Embryonic facial prominence (tissue), 1 donor: ENCODE data around the gene HTRA3.

Source experiments
- DNase-seq: peaks from one replicate; pipeline ENCODE4 v3.0.0-alpha.2; 2016; ENCODE audit errors: extremely low spot score

Gene HTRA3

DNA sequence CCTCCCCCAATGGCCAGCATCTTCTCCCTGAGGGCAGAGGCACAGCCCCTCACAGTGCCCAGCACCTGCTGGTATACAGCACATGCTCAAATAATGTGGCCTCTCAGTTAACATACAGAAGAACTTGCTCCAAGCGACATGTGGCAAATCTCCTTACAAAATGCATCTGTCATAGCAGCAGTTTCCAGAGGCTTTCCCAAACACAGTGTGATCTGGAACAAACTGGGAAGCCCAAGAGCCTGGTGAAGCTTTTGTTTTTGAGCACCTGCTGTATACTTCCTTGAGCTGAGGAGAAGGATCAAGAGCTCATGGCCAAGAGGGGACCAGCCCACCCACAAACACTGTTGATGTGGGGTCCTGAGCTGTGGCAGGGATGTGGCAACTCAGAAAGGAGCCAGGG, 34.8 kb upstream of the HTRA3 start:
- no peak for DNase-seq

DNA sequence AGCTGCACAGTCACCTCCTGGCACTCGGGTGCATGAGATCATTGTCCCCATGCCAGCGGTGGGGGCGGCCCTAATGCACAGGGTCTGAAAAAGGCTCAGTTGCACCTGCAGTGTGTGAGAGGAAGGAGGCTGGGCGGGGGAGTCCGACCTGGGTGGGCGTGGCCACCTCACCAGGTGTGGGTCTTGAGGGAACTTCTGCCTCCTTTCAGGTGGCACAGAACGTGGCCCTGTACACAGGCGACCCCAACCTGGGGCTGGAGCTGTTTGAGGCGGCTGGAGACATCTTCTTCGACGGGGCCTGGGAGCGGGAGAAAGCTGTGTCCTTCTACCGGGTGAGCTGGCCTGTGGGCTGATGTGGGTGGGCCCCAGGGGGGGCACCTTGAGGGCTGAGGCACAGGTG, 34.3 kb upstream of the HTRA3 start:
- DNase-seq, result no peak

DNA sequence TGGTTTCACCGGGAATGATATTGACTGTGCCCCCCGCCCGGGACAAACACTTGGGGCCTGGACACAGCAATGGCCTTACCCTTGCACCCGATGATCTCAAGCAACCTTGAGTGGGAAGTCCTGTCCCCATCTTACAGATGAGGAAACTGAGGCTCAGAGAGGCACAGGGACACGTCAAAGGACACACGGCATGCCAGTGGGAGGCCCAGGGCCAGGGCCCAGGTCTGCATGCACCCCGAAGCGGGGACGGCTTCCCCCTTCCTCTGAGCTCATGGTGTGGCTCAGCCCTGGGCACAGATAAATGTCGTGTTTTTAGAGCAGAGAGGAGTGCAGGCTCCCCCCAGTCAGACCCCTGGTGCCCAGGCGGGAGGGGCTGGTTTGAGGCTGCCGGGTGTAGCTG, 33.9 kb upstream of the HTRA3 start:
- DNase-seq, result no peak

DNA sequence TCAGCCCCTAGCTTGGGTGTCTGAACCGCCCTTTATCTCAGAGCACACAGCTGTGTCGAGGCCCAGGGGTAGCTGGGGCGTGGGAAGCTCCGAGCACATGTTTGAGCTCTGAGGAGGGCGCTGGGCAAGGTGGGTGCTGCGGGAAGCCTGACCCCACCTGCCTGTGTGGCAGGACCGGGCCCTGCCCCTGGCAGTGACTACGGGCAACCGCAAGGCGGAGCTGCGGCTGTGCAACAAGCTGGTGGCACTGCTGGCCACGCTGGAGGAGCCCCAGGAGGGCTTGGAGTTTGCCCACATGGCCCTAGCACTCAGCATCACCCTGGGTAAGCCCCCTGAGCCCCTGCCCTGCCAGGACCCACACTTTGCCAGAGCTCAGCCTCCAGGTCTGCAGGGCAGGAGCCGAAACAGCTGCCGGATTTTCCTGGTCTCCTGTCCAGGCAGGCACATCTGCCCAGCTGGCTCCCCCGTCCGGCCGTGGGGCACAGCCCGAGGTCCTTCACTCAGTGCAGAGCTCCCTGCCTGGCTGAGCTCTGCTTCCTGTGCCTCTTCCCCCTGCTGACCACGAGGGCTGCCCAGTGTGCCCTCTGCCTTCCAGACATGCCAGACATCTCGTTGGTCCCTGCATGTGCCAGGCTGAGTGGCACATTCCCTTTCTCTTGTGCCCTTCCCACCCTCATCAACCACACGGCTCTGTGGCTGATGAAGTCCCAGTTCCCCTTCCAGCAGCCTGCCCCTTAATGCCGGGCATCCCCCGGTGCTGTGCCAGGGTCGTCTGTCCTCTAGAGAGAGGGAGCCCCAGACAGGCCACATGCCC, 33.2 kb upstream of the HTRA3 start:
- DNase-seq, result no peak

DNA sequence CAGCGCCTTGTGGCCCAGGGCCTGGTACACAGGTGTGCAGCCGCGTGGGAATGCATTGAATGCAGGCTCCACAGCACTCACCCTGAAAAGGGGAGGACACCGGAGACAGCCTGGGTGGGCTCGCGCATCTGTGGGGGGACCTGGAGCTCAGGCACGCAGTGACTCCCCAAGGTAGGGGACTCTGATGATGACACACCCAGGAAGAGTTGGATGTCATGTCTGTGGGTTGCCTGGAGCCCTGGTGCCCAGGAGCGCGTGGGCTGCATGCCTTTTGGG, 32.7 kb upstream of the HTRA3 start:
- DNase-seq, result no peak

DNA sequence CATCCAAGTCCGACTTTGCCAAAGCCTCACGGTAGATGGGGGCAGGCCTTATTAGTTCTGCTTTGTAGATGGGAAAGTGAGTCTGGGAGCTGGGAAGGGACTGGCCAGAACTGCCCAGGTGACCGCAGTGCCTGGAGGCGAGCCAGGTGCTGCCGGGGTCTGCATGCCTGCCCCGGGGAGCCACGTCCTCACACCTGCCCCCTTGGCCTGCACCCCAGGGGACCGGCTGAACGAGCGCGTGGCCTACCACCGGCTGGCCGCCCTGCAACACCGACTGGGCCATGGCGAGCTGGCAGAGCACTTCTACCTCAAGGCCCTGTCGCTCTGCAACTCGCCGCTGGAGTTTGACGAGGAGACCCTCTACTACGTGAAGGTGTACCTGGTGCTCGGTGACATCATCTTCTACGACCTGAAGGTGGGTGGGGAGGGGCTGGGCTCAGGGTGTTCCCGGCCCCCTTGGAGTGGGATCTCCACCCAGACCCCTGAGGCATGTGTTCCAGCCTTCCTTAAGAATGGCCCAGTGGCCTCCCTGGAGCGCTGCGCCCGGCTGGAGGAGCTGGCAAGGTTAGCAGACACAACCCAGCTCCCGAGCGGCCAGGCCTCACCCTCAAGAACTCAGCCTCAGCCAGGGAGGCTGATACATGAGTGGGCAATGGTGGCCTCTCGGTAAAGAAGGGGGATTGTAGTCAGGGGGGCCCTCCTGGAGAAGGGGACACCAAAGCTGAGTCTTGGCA, 32.1 kb upstream of the HTRA3 start:
- no peak for DNase-seq

DNA sequence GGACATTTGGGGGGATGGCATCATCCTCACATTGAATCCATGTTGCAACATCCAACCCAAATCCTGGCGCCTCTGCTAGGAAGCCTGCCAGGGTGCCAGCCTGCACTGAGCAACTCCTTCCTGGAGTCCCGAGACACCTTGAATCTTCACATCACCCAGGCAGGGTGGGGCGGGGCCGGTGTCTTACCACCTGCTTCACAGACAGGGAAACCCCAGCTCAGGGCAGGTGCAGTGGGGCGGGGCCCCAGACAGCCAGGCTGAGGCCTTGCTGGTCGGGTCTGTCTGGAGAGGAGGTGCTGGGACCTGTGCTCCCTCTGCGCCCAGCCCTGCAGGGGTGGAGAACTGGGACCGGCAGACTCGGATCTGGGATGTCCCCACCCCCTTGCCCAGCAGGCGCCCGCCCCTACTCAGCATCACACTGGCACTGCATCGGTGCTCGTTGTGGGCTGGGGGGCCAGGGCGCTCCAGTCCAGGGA, 31.5 kb upstream of the HTRA3 start:
- no peak for DNase-seq

DNA sequence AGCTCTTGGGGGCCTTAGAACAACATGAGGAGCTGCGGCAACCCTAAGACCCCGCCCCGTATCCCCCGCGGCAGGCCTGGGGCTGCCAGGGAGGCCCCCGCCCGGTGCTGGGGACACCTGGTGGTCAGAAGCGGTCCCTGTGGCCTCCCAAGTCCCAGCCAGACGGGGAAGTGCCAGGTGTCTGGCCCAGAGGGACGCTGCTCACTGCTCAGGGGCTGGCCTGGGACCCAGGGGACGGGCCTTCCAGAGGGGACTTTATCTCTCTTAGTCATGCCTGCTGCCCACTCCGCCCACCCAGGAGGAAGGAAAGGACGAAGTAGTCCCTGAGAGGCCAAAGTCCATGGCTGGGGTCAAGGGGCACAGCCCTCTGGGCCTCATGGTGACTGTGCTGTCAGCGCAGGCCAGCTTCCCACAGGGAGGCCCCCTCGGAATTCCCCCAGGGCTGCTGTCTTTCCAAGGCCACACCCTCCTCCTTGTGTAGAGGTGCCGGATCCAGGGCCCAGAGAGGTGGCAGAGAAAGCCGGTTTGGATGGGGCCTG, 31.0 kb upstream of the HTRA3 start:
- DNase-seq, result no peak

DNA sequence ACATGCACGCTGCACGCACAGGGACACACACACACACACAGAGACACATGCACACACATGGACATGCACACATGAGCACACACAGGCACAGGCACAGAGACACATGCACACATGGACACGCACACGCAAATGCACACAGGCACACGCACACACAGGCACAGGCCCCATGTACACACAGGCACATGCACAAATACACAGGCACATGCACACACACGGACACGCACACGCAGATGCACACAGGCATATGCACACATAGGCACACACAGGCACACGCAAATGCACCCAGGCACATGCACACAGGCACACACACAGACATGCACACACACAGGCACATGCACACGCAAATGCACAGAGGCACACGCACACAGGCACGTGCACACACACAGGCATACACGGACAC, 30.3 kb upstream of the HTRA3 start:
- no peak for DNase-seq

DNA sequence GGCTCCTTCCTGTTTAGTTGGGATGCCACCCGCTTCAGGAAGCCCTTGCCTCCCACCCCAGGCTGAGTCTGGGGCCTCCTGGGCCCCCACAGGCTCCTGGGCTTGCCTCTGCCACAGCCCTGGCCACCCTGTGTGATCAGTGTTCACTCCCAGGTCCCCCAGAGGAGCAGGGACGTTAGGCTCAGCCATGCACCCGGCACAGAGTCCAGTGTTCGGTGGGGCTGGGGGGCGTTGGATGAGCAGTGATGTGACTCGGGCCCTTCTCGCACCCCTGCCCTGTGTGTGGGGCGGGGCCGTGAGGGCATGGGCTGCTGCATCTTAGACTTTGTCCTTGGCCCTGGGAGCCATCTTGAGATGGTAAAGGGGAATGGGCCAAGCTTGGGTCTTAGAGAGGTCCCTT, 29.9 kb upstream of the HTRA3 start:
- no peak for DNase-seq

DNA sequence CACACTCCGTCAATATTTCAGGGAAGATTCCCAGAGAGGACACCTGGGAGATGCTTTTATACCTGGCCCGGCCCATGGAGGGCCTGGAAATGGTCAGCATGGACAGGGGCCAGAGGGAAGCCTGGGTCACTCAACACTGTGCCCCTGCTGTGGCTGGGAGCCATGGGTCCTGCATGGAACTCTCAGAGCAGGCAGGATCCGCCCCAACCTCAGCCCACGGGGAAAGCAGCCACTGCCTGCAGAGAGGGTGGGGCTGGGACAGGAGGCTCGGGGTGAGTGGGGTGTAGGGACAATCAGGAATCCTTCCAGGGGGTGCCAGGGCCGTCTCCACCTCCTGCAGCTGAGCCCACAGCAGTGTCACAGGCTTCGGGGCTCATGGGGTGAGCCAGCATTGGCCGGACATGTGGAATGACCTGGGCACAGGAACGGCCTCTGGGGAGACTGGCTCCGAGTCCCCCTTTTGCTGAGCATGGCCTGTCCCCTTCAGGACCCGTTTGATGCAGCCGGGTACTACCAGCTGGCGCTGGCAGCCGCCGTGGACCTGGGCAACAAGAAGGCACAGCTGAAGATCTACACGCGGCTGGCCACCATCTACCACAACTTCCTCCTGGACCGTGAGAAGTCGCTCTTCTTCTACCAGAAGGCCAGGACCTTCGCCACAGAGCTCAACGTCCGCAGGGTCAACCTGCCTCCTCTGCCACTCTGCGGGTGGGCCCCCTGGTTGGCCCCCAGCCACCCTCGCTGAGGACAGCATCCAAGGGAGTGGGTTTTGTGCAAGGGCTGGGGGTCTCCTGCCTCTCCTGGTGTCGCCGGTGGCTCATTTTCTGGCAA, 29.1 kb upstream of the HTRA3 start:
- no peak for DNase-seq

DNA sequence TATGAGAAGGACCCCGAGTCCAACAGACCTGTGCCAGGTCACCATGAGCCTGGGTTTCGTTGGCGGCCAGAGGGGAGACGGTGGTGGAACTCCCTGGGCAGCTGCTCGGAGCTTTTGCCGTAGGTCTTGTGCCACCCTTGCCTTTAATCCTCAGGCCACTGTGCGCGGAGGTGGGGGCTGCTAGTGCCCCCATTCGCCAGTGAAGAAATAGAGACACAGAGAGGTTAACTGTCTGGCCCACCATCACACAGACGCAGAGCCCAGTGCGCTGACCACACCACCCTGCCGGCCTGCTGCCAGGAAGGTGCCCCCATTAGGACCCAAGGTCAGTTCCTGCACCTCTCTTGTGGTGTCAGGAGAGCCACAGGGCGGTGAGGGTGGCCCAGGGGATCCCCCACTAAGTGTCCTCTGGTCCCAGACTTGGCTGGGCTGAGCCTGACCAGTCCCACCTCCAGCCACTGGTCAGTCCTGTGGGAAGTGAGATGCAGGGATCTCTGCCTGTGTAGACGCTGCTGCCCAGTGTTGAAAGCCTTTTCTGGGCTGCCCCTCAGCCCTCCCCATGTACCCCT, 28.3 kb upstream of the HTRA3 start:
- no peak for DNase-seq

DNA sequence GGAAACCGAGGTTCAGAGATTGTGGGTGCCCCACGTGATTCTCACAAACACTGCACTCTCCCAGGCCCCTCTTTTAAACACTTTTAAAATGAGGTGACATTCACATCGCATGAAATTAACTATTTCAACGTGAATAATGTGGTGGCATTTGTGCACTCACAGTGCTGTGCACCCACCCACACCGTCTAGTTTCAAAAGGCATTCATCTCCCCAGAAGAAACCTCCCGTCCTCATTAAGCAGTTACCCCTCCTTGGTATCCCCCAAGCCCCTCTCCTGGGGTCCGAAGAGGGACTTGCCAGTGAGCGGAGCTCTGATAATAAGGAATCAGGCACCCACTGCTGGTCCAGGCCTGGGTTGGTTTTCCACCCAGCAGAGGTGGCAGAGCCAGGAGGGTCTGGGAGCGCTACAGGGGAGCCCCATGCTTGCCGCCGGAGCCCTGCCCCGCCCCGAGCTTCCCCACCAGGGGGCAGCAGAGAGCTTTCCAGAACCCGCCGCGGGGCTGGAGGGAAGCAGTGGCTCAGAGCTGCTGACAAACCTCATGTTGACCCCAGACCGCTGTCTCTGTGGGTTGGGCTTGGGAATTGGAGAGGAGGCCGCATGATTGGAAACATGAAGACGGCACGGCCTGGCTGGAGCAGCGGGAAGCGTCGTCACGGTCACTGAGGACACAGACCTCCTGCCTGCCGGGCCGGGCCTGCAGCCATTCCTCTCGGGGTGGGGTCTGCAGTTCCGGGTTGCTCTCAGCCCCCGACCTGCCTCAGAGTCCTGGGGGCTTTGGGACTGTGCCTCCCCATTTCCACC, 27.5 kb upstream of the HTRA3 start:
- peak; percentile 71 for DNase-seq

DNA sequence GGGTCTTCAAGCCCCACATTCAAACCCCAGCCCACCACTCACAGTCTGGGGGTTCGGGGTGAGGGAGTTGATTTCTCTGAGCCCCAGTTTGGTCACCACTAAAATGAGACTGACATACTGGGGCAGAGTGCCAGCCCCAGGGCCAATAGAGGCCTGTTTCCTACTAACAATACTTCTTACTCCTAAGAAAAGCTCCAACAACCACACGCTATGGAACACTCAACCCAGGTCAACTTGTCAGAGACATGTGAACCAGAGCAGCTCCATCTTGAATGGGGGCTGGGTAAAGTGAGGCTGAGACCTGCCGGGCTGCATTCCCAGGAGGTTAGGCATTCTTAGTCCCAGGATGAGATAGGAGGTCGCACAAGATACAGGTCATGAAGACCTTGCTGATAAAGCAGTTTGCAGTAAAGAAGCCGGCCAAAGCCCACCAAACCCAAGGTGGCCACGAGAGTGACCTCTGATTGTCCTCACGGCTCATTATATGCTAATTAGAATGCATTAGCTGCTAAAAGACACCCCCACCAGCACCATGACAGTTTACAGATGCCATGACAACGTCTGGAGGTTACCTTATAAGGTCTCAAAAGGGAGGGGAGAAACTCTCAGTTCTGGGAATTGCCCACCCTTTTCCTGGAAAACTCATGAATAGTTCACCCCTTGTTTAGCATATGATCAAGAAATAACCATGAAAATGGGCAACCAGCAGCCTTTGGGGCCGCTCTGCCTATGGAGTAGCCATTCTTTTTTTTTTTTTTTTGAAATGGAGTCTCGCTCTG, 26.6 kb upstream of the HTRA3 start:
- DNase-seq, result no peak

DNA sequence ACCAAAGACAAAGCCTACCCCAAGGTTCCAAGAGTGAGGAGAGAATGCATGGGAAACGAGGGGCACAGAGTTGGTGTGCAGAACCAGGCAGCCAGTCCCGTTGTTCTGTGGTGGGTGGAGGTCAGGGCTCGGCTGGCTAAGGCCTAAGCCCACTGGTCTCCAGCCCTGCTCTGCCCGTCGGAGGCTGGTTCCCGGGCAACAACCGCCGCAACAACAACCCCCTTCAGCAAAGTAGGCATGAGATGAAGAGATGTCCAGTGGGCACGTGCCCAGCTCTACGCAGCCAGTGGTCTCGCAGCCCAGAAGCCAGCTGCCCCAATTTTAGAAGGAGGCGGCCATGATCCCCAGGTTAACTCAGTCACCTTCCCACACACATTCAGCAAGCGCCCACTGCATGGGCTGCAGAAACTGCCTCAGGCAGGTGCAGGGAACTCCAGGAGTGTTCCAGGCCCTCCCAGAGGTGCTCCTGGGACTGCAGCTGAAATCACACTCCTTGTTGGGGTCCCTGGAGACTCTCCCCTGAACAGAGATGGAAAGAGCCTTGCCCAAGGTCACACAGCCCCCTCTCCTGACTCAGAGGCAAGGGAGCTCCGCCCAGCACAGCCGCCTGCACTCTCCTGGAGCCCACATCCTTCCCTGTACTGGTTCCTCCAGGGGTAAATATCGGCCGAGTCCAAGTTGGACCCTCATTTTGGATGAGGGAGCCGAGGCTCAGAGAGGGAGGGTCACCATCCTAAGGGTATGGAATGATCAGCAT, 25.4 kb upstream of the HTRA3 start:
- DNase-seq, result no peak

DNA sequence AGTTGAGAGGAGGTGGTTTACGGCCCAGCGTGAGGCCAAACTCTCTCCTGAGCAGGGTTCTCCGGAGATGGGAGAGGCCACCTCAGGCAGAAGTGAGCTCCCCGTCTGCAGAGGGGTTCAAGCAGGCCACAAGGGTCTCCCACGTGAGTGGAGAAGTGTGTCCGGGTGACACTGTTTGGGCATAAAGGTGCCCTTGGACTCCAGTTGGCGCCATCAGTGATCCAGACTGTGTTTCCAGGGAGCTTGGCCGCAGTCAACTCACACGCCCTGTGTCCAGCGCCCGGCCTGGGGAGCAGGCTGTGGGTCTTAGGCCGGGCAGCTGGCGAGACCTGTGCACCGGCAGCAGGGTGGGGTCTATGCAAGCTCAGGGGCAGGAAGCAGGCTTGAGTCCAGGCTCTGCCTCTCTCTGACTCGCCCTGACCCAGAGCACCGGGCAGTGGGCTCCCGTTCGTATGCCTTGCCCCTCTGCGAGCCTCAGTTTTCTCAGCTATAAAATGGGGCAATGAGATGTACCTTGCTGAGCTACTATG, 24.6 kb upstream of the HTRA3 start:
- DNase-seq, result no peak

DNA sequence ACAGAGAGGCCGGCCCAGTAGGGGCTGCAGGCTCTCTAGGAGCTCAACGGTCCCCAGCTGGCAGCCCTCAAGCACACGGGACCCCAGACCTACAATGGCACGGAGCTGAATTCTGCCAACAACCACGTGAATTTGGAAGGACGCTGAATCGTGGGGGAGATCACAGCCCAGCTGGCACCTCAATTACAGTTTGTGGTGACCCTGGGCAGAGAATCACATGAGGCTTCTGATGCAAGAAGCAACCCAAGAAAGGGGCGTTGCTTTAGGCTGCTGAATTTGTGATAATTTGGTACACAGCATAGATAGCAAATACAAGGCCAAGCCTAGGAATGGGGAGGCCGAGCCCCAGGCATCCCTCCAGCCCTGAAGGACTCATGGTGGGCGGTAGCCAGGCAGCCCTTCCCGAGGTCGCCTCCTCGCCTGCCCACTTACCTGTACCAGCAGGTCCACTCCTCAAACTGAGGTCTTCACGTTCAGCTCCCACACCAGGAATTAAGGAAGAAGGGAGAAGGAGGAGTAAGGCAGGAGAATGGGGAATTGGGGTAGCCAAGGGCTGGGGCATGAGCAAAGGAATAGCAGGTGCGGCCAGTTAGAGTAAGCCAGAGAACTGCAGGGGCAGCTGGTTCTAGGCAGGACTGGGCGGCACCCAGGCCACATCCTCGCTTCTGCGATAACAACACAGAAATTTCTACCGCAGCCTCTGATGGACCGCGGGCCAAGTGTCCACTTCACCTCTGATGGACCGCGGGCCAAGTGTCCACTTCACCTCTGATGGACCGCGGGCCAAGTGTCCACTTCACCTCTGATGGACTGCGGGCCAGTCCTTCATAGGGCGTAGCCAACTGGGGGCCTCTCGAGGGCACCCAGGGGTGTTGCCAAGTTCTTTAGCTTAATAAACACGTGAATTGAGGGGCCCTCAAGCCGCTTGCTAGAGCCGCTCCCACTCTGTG, 23.4 kb upstream of the HTRA3 start:
- no peak for DNase-seq
